HepG2 (cell line): ENCODE data around the gene PIEZO1. TPM values are rescaled to one million over a fixed set of nuclear protein-coding genes. Genes with fewer than 3 reads are reported as not detected.

Source experiments
- HNF4A ChIP-seq: sonication (generic); formaldehyde crosslinking; IDR thresholded peaks from 2 replicates; pipeline ENCODE4 v1.4.0; 2020; ENCODE audit warnings: missing genetic modification reagents
- KDM5A ChIP-seq: fragments of 200-600 bp; sonication (generic); IDR thresholded peaks from 2 replicates; pipeline ENCODE4 v1.7.0; 2018; ENCODE audit warnings: antibody characterized with exemption, mild to moderate bottlenecking, low read length, borderline replicate concordance
- MEIS1 ChIP-seq: sonication (generic); formaldehyde crosslinking; IDR thresholded peaks from 2 replicates; pipeline ENCODE4 v1.9.0; 2021; ENCODE audit warnings: mild to moderate bottlenecking, missing genetic modification reagents, moderate library complexity, borderline replicate concordance
- MXD1 ChIP-seq: sonication (generic); formaldehyde crosslinking; IDR thresholded peaks from 2 replicates; pipeline ENCODE4 v1.4.0; 2020; ENCODE audit warnings: mild to moderate bottlenecking, missing genetic modification reagents
- PHF5A ChIP-seq: IDR thresholded peaks from one replicate; pipeline ENCODE4 v1.6.1; 2018; ENCODE audit warnings: low read depth, missing genetic modification reagents; ENCODE audit not compliant: unreplicated experiment
- TAF1 ChIP-seq: sonication (generic); formaldehyde crosslinking; IDR thresholded peaks from 2 replicates; pipeline ENCODE4 v1.4.0; 2020; ENCODE audit warnings: missing genetic modification reagents
- THRA ChIP-seq: sonication (generic); formaldehyde crosslinking; IDR thresholded peaks from 2 replicates; pipeline ENCODE4 v1.4.0; 2020; ENCODE audit warnings: missing genetic modification reagents, borderline replicate concordance
- YEATS2 ChIP-seq: sonication (generic); formaldehyde crosslinking; IDR thresholded peaks from 2 replicates; pipeline ENCODE4 v1.4.0; 2020; ENCODE audit warnings: missing genetic modification reagents, borderline replicate concordance
- ZBTB34 ChIP-seq: sonication (generic); formaldehyde crosslinking; IDR thresholded peaks from 2 replicates; pipeline ENCODE4 v1.8.0; 2022; ENCODE audit warnings: mild to moderate bottlenecking, missing genetic modification reagents
- ZKSCAN8 ChIP-seq: IDR thresholded peaks from 2 replicates; pipeline ENCODE4 v1.6.1; 2016; ENCODE audit warnings: borderline replicate concordance, missing genetic modification reagents, missing compliant biosample characterization
- ZMYM2 ChIP-seq: sonication (generic); formaldehyde crosslinking; IDR thresholded peaks from 2 replicates; pipeline ENCODE4 v1.8.0; 2022; ENCODE audit warnings: mild to moderate bottlenecking, missing genetic modification reagents
- ZMYM4 ChIP-seq: sonication (generic); formaldehyde crosslinking; IDR thresholded peaks from 2 replicates; pipeline ENCODE4 v1.8.1; 2023; ENCODE audit warnings: mild to moderate bottlenecking, missing genetic modification reagents
- ZNF180 ChIP-seq: sonication (generic); formaldehyde crosslinking; IDR thresholded peaks from 2 replicates; pipeline ENCODE4 v1.4.0; 2020; ENCODE audit warnings: low read depth, missing genetic modification reagents, borderline replicate concordance
- ZNF3 ChIP-seq: IDR thresholded peaks from 2 replicates; pipeline ENCODE4 v1.7.0; 2017; ENCODE audit warnings: inconsistent platforms
- ZNF333 ChIP-seq: sonication (generic); formaldehyde crosslinking; IDR thresholded peaks from 2 replicates; pipeline ENCODE4 v1.4.0; 2020; ENCODE audit warnings: mild to moderate bottlenecking, missing genetic modification reagents, borderline replicate concordance
- ZNF724P ChIP-seq: sonication (generic); formaldehyde crosslinking; IDR thresholded peaks from 2 replicates; pipeline ENCODE4 v1.8.0; 2022; ENCODE audit warnings: missing genetic modification reagents, borderline replicate concordance
- ZXDC ChIP-seq: sonication (generic); formaldehyde crosslinking; IDR thresholded peaks from 2 replicates; pipeline ENCODE4 v1.5.0; 2020; ENCODE audit warnings: mild to moderate bottlenecking, missing genetic modification reagents
- polyA plus RNA-seq, 8 experiments: library from polyadenylated mRNA; depleted of rRNA in 3 of 8; stranded (reverse) in 7 of 8; unstranded in 1 of 8; fragments of >200 nt; fragmentation: Illumina TruSeq in 4 of 8; extraction: Trizol in 4 of 8; gene quantifications; 2 replicates each; pipeline versions ENCODE4 v1.2.1 to v1.2.3, GENCODE V29; 2011 to 2016; ENCODE audit warnings: low read depth in 4 of 8, missing spikeins in 1 of 8, mixed read lengths in 1 of 8; ENCODE audit not compliant: insufficient read depth in 1 of 8
- total RNA-seq, 5 experiments: library from RNA; depleted of rRNA; stranded (reverse); fragments of >200 nt; fragmentation: Illumina TruSeq; extraction: Trizol; gene quantifications; 2 replicates each; pipeline ENCODE4 v1.2.3, GENCODE V29; 2016; ENCODE audit warnings: low read depth in 1 of 5
- TF ChIP-seq, protein P1 (sequence below): sonication (generic); formaldehyde crosslinking; IDR thresholded peaks from 2 replicates; pipeline ENCODE4 v1.5.1; 2020; ENCODE audit warnings: missing genetic modification reagents, mild to moderate bottlenecking, borderline replicate concordance
- TF ChIP-seq, protein P2 (sequence below): sonication (generic); formaldehyde crosslinking; IDR thresholded peaks from 2 replicates; pipeline ENCODE4 v1.9.0; 2022; ENCODE audit warnings: low read depth, missing genetic modification reagents

PIEZO1 gene
- total and polyA plus RNA-seq, 2 of the 13 experiments (the other 11 are each of a cell fraction or from before 2014, with no cell fraction given) = 67.9 to 85.0 TPM

GRCh38 chr16:88763502-88764053, 21.4 kb downstream of the PIEZO1 start (continued):
- peak; percentile 84 for TF ChIP-seq THRA (CRISPR knock-in tag)
- peak; percentile 75 for TF ChIP-seq PHF5A (CRISPR knock-in tag)
- peak; percentile 91 for TF ChIP-seq ZMYM2 (CRISPR knock-in tag)
- TF ChIP-seq ZMYM4 (CRISPR knock-in tag) = peak; percentile 62; the same call in 1 of the 2 replicates
- no peak for TF ChIP-seq KDM5A
- 0 out of 2 replicates have a peak, but pooled peaks have one; percentile 51 for TF ChIP-seq ZNF724P (CRISPR knock-in tag)
- TF ChIP-seq ZNF180 (CRISPR knock-in tag) = no peak
- 0 out of 2 replicates have a peak, but pooled peaks have one; percentile 11 for TF ChIP-seq ZXDC
- peak; percentile 36; the same call in 1 of the 2 replicates for TF ChIP-seq TAF1 (CRISPR knock-in tag)
- TF ChIP-seq, protein P1, sequence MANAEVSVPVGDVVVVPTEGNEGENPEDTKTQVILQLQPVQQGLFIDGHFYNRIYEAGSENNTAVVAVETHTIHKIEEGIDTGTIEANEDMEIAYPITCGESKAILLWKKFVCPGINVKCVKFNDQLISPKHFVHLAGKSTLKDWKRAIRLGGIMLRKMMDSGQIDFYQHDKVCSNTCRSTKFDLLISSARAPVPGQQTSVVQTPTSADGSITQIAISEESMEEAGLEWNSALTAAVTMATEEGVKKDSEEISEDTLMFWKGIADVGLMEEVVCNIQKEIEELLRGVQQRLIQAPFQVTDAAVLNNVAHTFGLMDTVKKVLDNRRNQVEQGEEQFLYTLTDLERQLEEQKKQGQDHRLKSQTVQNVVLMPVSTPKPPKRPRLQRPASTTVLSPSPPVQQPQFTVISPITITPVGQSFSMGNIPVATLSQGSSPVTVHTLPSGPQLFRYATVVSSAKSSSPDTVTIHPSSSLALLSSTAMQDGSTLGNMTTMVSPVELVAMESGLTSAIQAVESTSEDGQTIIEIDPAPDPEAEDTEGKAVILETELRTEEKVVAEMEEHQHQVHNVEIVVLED (CRISPR knock-in tag) = peak; percentile 57; the same call in 1 of the 2 replicates
- peak; percentile 84 for TF ChIP-seq HNF4A
- TF ChIP-seq ZNF333 (CRISPR knock-in tag) = no peak
- 0 out of 2 replicates have a peak, but pooled peaks have one; percentile 23 for TF ChIP-seq ZBTB34
- TF ChIP-seq ZKSCAN8 (CRISPR knock-in tag) = peak; percentile 87; the same call in 1 of the 2 replicates
- TF ChIP-seq, protein P2, sequence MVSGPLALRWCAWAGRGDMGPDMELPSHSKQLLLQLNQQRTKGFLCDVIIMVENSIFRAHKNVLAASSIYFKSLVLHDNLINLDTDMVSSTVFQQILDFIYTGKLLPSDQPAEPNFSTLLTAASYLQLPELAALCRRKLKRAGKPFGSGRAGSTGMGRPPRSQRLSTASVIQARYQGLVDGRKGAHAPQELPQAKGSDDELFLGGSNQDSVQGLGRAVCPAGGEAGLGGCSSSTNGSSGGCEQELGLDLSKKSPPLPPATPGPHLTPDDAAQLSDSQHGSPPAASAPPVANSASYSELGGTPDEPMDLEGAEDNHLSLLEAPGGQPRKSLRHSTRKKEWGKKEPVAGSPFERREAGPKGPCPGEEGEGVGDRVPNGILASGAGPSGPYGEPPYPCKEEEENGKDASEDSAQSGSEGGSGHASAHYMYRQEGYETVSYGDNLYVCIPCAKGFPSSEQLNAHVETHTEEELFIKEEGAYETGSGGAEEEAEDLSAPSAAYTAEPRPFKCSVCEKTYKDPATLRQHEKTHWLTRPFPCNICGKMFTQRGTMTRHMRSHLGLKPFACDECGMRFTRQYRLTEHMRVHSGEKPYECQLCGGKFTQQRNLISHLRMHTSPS (CRISPR knock-in tag) = peak; percentile 86; the same call in 1 of the 2 replicates
- TF ChIP-seq YEATS2 = peak; percentile 78; the same call in 1 of the 2 replicates
- TF ChIP-seq MXD1 (CRISPR knock-in tag) = 0 out of 2 replicates have a peak, but pooled peaks have one; percentile 8
- TF ChIP-seq MEIS1 = peak; percentile 81
- no peak for TF ChIP-seq ZNF3 (CRISPR knock-in tag)
